Mucosa of rectum (tissue), 2 donors: ENCODE results near the gene TMEM97.

ENCODE experiments used
- H3K27ac ChIP-seq, 2 donors: one replicate each; pipeline ENCODE4 v1.7.0; 2013; ENCODE audit warnings: inconsistent platforms in 2 of 2, low read depth in 2 of 2, low read length in 2 of 2
- H3K27me3 ChIP-seq, 2 donors: one replicate each; pipeline ENCODE4 v1.7.0; 2013; ENCODE audit warnings: low read length in 2 of 2; ENCODE audit not compliant: control insufficient read depth in 2 of 2, insufficient read depth in 2 of 2
- H3K36me3 ChIP-seq, 2 donors: one replicate each; pipeline ENCODE4 v1.7.0; 2013; ENCODE audit warnings: low read length in 2 of 2; ENCODE audit not compliant: control insufficient read depth in 2 of 2, insufficient read depth in 2 of 2
- H3K4me1 ChIP-seq, 2 donors: one replicate each; pipeline ENCODE4 v1.7.0; 2013; ENCODE audit warnings: low read length in 2 of 2, mild to moderate bottlenecking in 1 of 2; ENCODE audit not compliant: control insufficient read depth in 2 of 2, insufficient read depth in 2 of 2
- H3K4me3 ChIP-seq, 2 donors: one replicate each; pipeline ENCODE4 v1.7.0; 2013; ENCODE audit warnings: low read length in 2 of 2
- H3K9ac ChIP-seq, 2 donors: one replicate each; pipeline ENCODE4 v1.7.0; 2013; ENCODE audit warnings: low read length in 2 of 2, low read depth in 1 of 2, mild to moderate bottlenecking in 1 of 2
- H3K9me3 ChIP-seq, 2 donors: one replicate each; pipeline ENCODE4 v1.7.0; 2013; ENCODE audit warnings: low read length in 2 of 2; ENCODE audit not compliant: control insufficient read depth in 2 of 2
- donor health status: healthy.
- donor health status: Normal muscosa, but diverticular disease.

TMEM97 gene

DNA sequence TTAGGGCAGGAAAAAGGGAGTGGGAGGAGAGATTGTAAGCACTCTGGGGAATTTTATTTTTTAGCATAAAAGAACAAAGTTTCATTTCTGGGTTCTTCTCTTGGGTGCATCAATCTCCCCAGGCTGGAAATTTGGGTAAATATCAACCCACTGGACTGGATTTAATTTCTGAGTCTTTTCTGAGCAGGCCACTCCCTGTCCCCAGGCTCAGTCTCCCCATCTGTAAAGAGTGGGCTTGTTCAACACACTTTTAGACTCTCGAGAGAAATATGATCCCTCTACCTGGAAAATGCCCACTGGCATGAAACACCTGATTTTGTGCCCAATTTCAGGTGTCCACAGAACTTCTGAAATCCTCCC, 51.7 kb downstream of the TMEM97 start:
- peaks cover 7 to 9% of the 10 kb centered on the region in 2 donors for H3K27me3 ChIP-seq
- H3K27ac ChIP-seq: peak overlapping the region; percentile 4 to 56
- no peak overlapping the region for H3K9ac ChIP-seq
- H3K4me1 ChIP-seq: peaks cover 7 to 9% of the 10 kb centered on the region in 2 donors
- no peaks in the 10 kb centered on the region for H3K36me3 ChIP-seq
- H3K9me3 ChIP-seq: no peaks in the 10 kb centered on the region
- H3K4me3 ChIP-seq: peak overlapping the region in 1 of 2 donors; percentile 51

DNA sequence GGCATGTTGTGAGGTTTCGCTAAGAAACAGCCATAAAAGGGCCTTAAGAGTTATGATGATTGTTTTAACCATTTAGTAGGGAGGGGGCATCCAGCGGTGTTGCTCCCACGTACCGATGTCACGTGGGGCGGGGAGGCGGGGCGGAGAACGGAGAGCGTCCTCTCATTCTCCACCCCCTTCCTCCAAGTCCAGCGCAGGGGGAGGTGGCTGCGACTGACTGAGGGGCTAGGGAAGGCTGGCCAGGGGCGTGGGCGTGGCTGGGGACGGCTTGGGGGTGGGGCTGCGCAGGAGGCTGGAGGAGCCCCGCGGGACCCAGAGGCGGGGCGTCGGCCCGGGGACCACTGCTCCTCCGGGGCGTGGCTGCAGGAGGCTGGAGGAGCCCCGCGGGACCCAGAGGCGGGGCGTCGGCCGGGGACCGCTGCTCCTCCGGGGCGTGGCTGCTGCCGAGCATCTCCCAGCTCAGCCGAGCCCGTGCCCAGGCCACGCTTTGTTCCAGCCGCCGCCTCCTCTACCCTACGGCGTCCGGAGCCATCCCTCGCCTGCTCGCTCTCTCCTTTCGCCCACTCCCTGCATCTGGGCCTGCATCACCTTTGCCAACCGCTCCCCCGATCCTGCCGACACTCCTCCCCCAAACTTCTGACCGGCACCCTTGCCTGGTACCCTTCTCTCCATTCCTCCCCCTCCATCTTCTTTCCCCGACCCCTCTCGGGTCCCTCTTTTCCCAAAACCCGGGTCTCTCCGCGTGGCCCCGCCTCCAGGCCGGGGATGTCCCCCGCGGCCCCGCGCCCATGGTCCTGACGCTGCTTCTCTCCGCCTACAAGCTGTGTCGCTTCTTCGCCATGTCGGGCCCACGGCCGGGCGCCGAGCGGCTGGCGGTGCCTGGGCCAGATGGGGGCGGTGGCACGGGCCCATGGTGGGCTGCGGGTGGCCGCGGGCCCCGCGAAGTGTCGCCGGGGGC, 52.5 kb downstream of the TMEM97 start, which contains the start of gene SARM1:
TSS of gene SARM1 (plus strand) at position 450 of the 958 bp plus-strand sequence. CDS start at position 789, 339 bp downstream.
- no peaks in the 10 kb centered on the region for H3K36me3 ChIP-seq
- H3K9ac ChIP-seq: peak within 1 kb of the TSS; percentile 17 to 49
- peak within 1 kb of the TSS; percentile 23 to 56 for H3K27ac ChIP-seq
- peaks cover 7 to 9% of the 10 kb centered on the region in 2 donors for H3K4me1 ChIP-seq
- no peaks in the 10 kb centered on the region for H3K9me3 ChIP-seq
- peak within 1 kb of the TSS; percentile 61 to 69 for H3K4me3 ChIP-seq
- peaks cover 7 to 9% of the 10 kb centered on the region in 2 donors for H3K27me3 ChIP-seq

DNA sequence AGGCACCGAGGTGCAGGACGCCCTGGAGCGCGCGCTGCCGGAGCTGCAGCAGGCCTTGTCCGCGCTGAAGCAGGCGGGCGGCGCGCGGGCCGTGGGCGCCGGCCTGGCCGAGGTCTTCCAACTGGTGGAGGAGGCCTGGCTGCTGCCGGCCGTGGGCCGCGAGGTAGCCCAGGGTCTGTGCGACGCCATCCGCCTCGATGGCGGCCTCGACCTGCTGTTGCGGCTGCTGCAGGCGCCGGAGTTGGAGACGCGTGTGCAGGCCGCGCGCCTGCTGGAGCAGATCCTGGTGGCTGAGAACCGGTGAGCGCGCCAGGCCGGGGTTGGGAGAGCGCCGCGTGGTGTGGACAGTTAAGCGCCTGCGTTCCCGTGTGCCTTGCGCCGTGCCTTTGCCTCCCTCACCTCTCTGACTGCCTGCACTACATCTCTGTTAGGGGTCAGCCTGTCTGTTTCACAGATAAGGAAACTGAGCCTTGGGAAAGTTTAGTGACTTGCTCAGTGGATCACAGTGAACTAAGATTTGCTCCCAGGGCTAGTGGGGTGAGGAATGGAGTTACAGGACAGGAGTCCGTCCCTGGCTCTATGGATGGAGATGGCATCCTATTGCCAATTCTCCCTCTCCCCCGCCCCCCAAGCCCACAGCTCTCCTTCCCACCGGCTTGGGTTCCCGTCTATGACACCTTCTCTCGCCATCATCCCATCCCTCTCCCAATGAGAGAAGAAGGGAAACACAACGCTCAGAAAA, 53.4 kb downstream of the TMEM97 start:
- Histone ChIP-seq H3K4me3 (peak overlapping the region; percentile 61 to 69), H3K27ac (peak overlapping the region; percentile 23 to 32), H3K36me3 (no peaks in the 10 kb centered on the region), H3K27me3 (peaks cover 7 to 9% of the 10 kb centered on the region in 2 donors), H3K9ac (peak overlapping the region; percentile 17 to 49), H3K4me1 (peaks cover 7 to 9% of the 10 kb centered on the region in 2 donors), H3K9me3 (no peaks in the 10 kb centered on the region)

DNA sequence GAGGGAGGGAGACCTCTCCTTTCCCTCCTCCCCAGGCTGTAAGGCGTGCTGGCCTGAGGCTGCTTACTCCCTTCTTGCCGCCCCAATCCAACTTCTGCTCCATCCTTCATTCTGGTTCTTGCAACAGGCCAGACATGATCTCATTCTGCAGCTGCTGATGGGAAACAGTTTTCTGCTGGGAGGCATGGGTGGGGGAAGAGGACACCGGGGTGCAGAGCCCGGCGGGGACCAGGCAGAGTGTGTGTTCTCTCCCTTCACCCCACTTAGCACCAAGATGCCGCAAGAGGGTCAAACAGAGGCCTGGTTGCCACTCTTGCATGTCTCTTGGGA, 53.9 kb downstream of the TMEM97 start:
- H3K9me3 ChIP-seq: no peaks in the 10 kb centered on the region
- H3K4me3 ChIP-seq: peak overlapping the region; percentile 4 to 69
- H3K36me3 ChIP-seq: no peaks in the 10 kb centered on the region
- peaks cover 7 to 9% of the 10 kb centered on the region in 2 donors for H3K4me1 ChIP-seq
- H3K27me3 ChIP-seq: peaks cover 7 to 9% of the 10 kb centered on the region in 2 donors
- no peak overlapping the region for H3K27ac ChIP-seq
- H3K9ac ChIP-seq: no peak overlapping the region
